CD14-positive monocyte (primary cell): Measurements from ENCODE around the gene OAF. TPM values are rescaled to one million over a fixed set of nuclear protein-coding genes. Genes with fewer than 3 reads are reported as not detected.
A peak's percentile ranks its signal among the peaks of the same experiment; 100 is the strongest.

Source experiments
- DNase-seq, 3 donors: peaks; one replicate each; pipeline ENCODE4 v3.0.0-alpha.2; 2011 to 2022
- H2AFZ ChIP-seq: 2 replicates; pipeline ENCODE4 v1.6.0; 2012; ENCODE audit warnings: mild to moderate bottlenecking, low read depth, low read length, inconsistent platforms; ENCODE audit not compliant: insufficient read depth, poor library complexity, severe bottlenecking
- H3K27ac ChIP-seq, 2 donors: 1 replicate in 1 of 2; 2 replicates in 1 of 2; pipeline ENCODE4 v1.5.1; 2012 to 2013; ENCODE audit warnings: low read length in 2 of 2, control low read depth in 1 of 2, inconsistent platforms in 1 of 2, low read depth in 1 of 2, mild to moderate bottlenecking in 1 of 2
- H3K27me3 ChIP-seq, 2 donors: one replicate each; pipeline versions ENCODE4 v1.6.0 to v1.6.1; 2011 to 2013; ENCODE audit warnings: low read length in 2 of 2; ENCODE audit not compliant: control insufficient read depth in 2 of 2, insufficient read depth in 2 of 2
- H3K36me3 ChIP-seq, 2 donors: replicated peaks in 1 of 2; 1 replicate in 1 of 2; 2 replicates in 1 of 2; pipeline versions ENCODE4 v1.5.1 to v1.6.1; 2012 to 2013; ENCODE audit warnings: low read length in 2 of 2, control low read depth in 1 of 2, inconsistent platforms in 1 of 2, mild to moderate bottlenecking in 1 of 2; ENCODE audit not compliant: insufficient read depth in 2 of 2, control insufficient read depth in 1 of 2
- H3K4me1 ChIP-seq, 2 donors: 1 replicate in 1 of 2; 2 replicates in 1 of 2; pipeline versions ENCODE4 v1.5.1 to v1.6.1; 2012 to 2013; ENCODE audit warnings: low read length in 2 of 2, control low read depth in 1 of 2, inconsistent platforms in 1 of 2, mild to moderate bottlenecking in 1 of 2, moderate library complexity in 1 of 2; ENCODE audit not compliant: insufficient read depth in 2 of 2, control insufficient read depth in 1 of 2
- H3K4me2 ChIP-seq: replicated peaks from 2 replicates; pipeline ENCODE3; 2012; ENCODE audit warnings: low read length, moderate library complexity, mild to moderate bottlenecking; ENCODE audit not compliant: poor library complexity, severe bottlenecking; ENCODE audit errors: extremely low read depth
- H3K4me3 ChIP-seq, 3 experiments: fragments of 200-600 bp in 1 of 3; sonication (generic) in 1 of 3; replicated peaks in 1 of 3; 1 replicate in 2 of 3; 2 replicates in 1 of 3; pipeline ENCODE4 v1.5.1; 2011 to 2013; ENCODE audit warnings: low read length in 3 of 3, mild to moderate bottlenecking in 3 of 3, control low read depth in 2 of 3, low read depth in 2 of 3, inconsistent platforms in 1 of 3, moderate library complexity in 1 of 3
- H3K79me2 ChIP-seq: 2 replicates; pipeline ENCODE4 v1.6.0; 2012; ENCODE audit warnings: mild to moderate bottlenecking, control low read depth, inconsistent platforms, low read length, moderate library complexity; ENCODE audit not compliant: insufficient read depth
- H3K9ac ChIP-seq: 2 replicates; pipeline ENCODE4 v1.6.0; 2017; ENCODE audit warnings: low read length, mild to moderate bottlenecking; ENCODE audit not compliant: insufficient read depth, poor library complexity, severe bottlenecking
- H3K9me3 ChIP-seq, 2 donors: replicated peaks in 1 of 2; 1 replicate in 1 of 2; 2 replicates in 1 of 2; pipeline versions ENCODE4 v1.5.1 to v1.6.1; 2012 to 2013; ENCODE audit warnings: low read length in 2 of 2, control low read depth in 1 of 2; ENCODE audit not compliant: control insufficient read depth in 1 of 2, insufficient read depth in 1 of 2
- H4K20me1 ChIP-seq: 2 replicates; pipeline ENCODE4 v1.6.0; 2012; ENCODE audit warnings: mild to moderate bottlenecking, low read length, control low read depth, moderate library complexity; ENCODE audit not compliant: insufficient read depth
- H3K27ac Mint-ChIP-seq, 7 donors: one replicate each; pipeline ENCODE4 v1.8.0; 2020; ENCODE audit warnings: mild to moderate bottlenecking in 7 of 7, mixed read lengths in 7 of 7, moderate library complexity in 6 of 7, inconsistent platforms in 2 of 7
- H3K27me3 Mint-ChIP-seq, 3 donors: one replicate each; pipeline ENCODE4 v1.8.0; 2021 to 2022; ENCODE audit warnings: low read depth in 3 of 3, mild to moderate bottlenecking in 3 of 3, mixed read lengths in 3 of 3, moderate library complexity in 3 of 3, inconsistent platforms in 1 of 3
- H3K36me3 Mint-ChIP-seq, 2 donors: one replicate each; pipeline ENCODE4 v1.8.0; 2020; ENCODE audit warnings: mixed read lengths in 2 of 2, inconsistent platforms in 1 of 2, mild to moderate bottlenecking in 1 of 2
- H3K4me1 Mint-ChIP-seq: one replicate; pipeline ENCODE4 v1.8.0; 2020; ENCODE audit warnings: mild to moderate bottlenecking, mixed read lengths
- H3K4me3 Mint-ChIP-seq, 2 donors: one replicate each; pipeline ENCODE4 v1.8.0; 2020; ENCODE audit warnings: mild to moderate bottlenecking in 2 of 2, mixed read lengths in 2 of 2, moderate library complexity in 1 of 2
- H3K9me3 Mint-ChIP-seq, 7 donors: one replicate each; pipeline ENCODE4 v1.8.0; 2020 to 2022; ENCODE audit warnings: mixed read lengths in 7 of 7, mild to moderate bottlenecking in 6 of 7, moderate library complexity in 6 of 7, inconsistent platforms in 2 of 7
- WGBS: methylation state at CpG from one replicate; pipeline ENCODE4 v1.1.5; 2013; ENCODE audit warnings: missing lambda C conversion rate; ENCODE audit not compliant: insufficient coverage; 5-methylcytosine and 5-hydroxymethylcytosine counted together
- intact Hi-C, 2 donors: fragments of 100-400 bp; cut with micrococcal nuclease; formaldehyde crosslinking; loops; one replicate each; pipeline versions ENCODE4 v1.15.0 to v1.15.1; 2023
- polyA plus RNA-seq, 3 donors: library from polyadenylated mRNA; depleted of rRNA in 1 of 3; unstranded in 2 of 3; stranded (reverse) in 1 of 3; fragments of 300-500 nt in 2 of 3; fragments of >200 nt in 1 of 3; fragmentation: Illumina TruSeq in 2 of 3; gene quantifications; 1 replicate in 2 of 3; 2 replicates in 1 of 3; pipeline ENCODE4 v1.2.3, GENCODE V29; 2012 to 2021
- TF ChIP-seq, protein P1 (sequence below): fragments of 200-600 bp; IDR thresholded peaks from one replicate; pipeline ENCODE4 v1.8.0; 2022; ENCODE audit warnings: antibody characterized with exemption, mild to moderate bottlenecking

Gene OAF
- polyA plus RNA-seq, 3 donors: 31.5 to 57.2 (median 49.2) TPM

DNA sequence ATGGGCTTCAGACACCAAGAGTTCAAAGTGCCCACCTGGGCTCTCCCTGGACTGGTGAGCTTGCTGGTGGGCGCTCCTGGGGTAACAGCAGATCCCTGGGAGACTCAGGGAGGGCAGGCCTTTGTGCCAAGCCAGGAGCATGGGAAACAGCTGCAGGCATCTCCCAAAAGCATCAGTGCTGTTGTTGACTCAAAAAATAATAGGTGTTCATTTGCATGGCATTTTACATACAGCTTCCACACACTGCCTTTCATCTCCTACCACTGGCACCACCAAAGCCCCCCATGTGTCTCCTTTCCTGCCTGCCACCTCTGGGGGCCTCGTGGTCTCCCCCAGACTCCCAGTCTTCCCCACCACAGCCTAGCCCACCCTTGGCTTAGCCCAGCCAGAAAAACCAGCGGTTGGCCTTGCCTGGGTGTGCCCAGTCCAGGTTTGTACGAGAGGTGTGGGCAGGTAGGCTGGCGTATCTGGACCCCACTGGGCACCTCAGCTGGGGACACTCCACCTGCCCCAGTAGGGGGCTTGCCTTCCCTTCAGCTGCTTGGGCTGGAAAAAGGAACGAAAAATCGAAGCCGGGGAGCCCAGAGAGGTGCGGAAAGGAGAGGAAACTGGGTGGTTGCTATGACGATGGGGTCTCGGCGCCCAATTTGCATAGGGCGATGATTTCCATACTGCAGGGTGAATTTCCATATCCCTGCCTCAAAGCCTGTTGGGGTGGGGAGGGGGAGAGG, 44.1 kb downstream of the OAF start:
- Mint-ChIP-seq H3K9me3 (peaks cover 0 to 2% (median 0%) of the 10 kb centered on the region in 7 donors), H3K36me3 (no peaks in the 10 kb centered on the region), H3K4me1 (peaks cover 3% of the 10 kb centered on the region), H3K27me3 (peaks cover 45 to 64% (median 52%) of the 10 kb centered on the region in 3 donors), H3K27ac (no peak overlapping the region), H3K4me3 (peak overlapping the region in 1 of 2 donors; percentile 69)
- no peak overlapping the region for H2AFZ ChIP-seq
- H3K9ac ChIP-seq: no peak overlapping the region
- H3K9me3 ChIP-seq: peaks cover 0 to 3% of the 10 kb centered on the region in 2 donors
- no peak overlapping the region for H3K4me3 ChIP-seq
- no peak overlapping the region for H3K4me2 ChIP-seq
- H3K27me3 ChIP-seq: peaks cover 5 to 57% of the 10 kb centered on the region in 2 donors
- no peak overlapping the region for H3K27ac ChIP-seq
- H4K20me1 ChIP-seq: no peaks in the 10 kb centered on the region
- TF ChIP-seq, protein P1, sequence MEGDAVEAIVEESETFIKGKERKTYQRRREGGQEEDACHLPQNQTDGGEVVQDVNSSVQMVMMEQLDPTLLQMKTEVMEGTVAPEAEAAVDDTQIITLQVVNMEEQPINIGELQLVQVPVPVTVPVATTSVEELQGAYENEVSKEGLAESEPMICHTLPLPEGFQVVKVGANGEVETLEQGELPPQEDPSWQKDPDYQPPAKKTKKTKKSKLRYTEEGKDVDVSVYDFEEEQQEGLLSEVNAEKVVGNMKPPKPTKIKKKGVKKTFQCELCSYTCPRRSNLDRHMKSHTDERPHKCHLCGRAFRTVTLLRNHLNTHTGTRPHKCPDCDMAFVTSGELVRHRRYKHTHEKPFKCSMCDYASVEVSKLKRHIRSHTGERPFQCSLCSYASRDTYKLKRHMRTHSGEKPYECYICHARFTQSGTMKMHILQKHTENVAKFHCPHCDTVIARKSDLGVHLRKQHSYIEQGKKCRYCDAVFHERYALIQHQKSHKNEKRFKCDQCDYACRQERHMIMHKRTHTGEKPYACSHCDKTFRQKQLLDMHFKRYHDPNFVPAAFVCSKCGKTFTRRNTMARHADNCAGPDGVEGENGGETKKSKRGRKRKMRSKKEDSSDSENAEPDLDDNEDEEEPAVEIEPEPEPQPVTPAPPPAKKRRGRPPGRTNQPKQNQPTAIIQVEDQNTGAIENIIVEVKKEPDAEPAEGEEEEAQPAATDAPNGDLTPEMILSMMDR: no peak
- WGBS: 12% methylated on average over 10 of the region's 13 CpGs
- H3K79me2 ChIP-seq: no peaks in the 10 kb centered on the region
- no peaks in the 10 kb centered on the region for H3K36me3 ChIP-seq
- no peaks in the 10 kb centered on the region for H3K4me1 ChIP-seq
- intact Hi-C loops: no loop called here
- no peak for DNase-seq

- no peaks in the 10 kb centered on the region for H3K36me3 ChIP-seq
- H3K27ac ChIP-seq: no peak overlapping the region
- H3K27me3 Mint-ChIP-seq: peaks cover 46 to 63% (median 51%) of the 10 kb centered on the region in 3 donors
- H3K4me2 ChIP-seq: no peak overlapping the region
- TF ChIP-seq, protein P1: no peak
- WGBS: 24% methylated on average over 4 of the region's 9 CpGs
- intact Hi-C loops: no loop called here
- no peaks in the 10 kb centered on the region for H3K36me3 Mint-ChIP-seq
- H3K27me3 ChIP-seq: peaks cover 5 to 56% of the 10 kb centered on the region in 2 donors
- H3K79me2 ChIP-seq: no peaks in the 10 kb centered on the region
- H3K4me3 Mint-ChIP-seq: peak overlapping the region in 1 of 2 donors; percentile 69
- no peak overlapping the region for H3K27ac Mint-ChIP-seq
- no peak overlapping the region for H2AFZ ChIP-seq
- H3K4me3 ChIP-seq: no peak overlapping the region
- peaks cover 0 to 3% of the 10 kb centered on the region in 2 donors for H3K9me3 ChIP-seq
- H3K4me1 ChIP-seq: no peaks in the 10 kb centered on the region
- H3K9ac ChIP-seq: no peak overlapping the region
- peaks cover 0 to 2% (median 0%) of the 10 kb centered on the region in 7 donors for H3K9me3 Mint-ChIP-seq
- no peaks in the 10 kb centered on the region for H4K20me1 ChIP-seq
- DNase-seq: no peak
- H3K4me1 Mint-ChIP-seq: peaks cover 3% of the 10 kb centered on the region
These were observed 44.7 kb downstream of the OAF start for GRCh38 chr11:120255519-120255866.
